Heart right ventricle (tissue), 16 donors: ENCODE data around the gene ABLIM2. TPM values are rescaled to one million over a fixed set of nuclear protein-coding genes. Genes with fewer than 3 reads are reported as not detected.

ENCODE experiments used
- ATAC-seq, 8 donors: fragments of 200-7000 bp; cut with Tn5 transposase; one replicate each; pipeline ENCODE4 v1.9.1; 2020; ENCODE audit warnings: mild to moderate bottlenecking in 8 of 8, moderate library complexity in 8 of 8, moderate number of reproducible peaks in 1 of 8
- DNase-seq, 2 donors: peaks; one replicate each; pipeline ENCODE4 v3.0.0-alpha.2; 2020
- H3K27ac ChIP-seq, 10 donors: fragments of 200-600 bp; sonication (generic) in 2 of 10; one replicate each; pipeline versions ENCODE4 v1.5.0 to v1.8.0; 2020 to 2022; ENCODE audit warnings: mild to moderate bottlenecking in 3 of 10
- H3K27me3 ChIP-seq, 7 donors: fragments of 200-600 bp; one replicate each; pipeline ENCODE4 v1.8.0; 2021 to 2022; ENCODE audit warnings: mild to moderate bottlenecking in 2 of 7
- H3K36me3 ChIP-seq, 9 donors: fragments of 200-600 bp; sonication (generic) in 1 of 9; one replicate each; pipeline versions ENCODE4 v1.5.0 to v1.8.0; 2020 to 2022; ENCODE audit warnings: mild to moderate bottlenecking in 2 of 9
- H3K4me1 ChIP-seq, 9 donors: fragments of 200-600 bp; sonication (generic) in 1 of 9; one replicate each; pipeline versions ENCODE4 v1.5.0 to v1.8.0; 2020 to 2022; ENCODE audit warnings: mild to moderate bottlenecking in 4 of 9
- H3K4me3 ChIP-seq, 10 donors: fragments of 200-600 bp; sonication (generic) in 2 of 10; one replicate each; pipeline versions ENCODE4 v1.5.0 to v1.8.0; 2020 to 2022; ENCODE audit warnings: mild to moderate bottlenecking in 7 of 10, moderate library complexity in 2 of 10
- H3K9me3 ChIP-seq, 11 donors: fragments of 200-600 bp in 10 of 11; sonication (generic) in 2 of 11; one replicate each; pipeline versions ENCODE4 v1.5.0 to v1.8.0; 2013 to 2022; ENCODE audit warnings: mild to moderate bottlenecking in 2 of 11, control low read depth in 1 of 11, moderate library complexity in 1 of 11
- CTCF ChIP-seq, 9 donors: fragments of 200-600 bp; sonication (generic) in 2 of 9; IDR thresholded peaks; one replicate each; pipeline versions ENCODE4 v1.5.0 to v1.8.0; 2021 to 2022; ENCODE audit warnings: antibody characterized with exemption in 9 of 9, mild to moderate bottlenecking in 5 of 9, moderate library complexity in 1 of 9
- WGBS, 2 donors: extraction: QIAGEN DNeasy Blood & Tissue Kit; methylation state at CpG; one replicate each; pipeline ENCODE4 v1.1.7; 2013; ENCODE audit warnings: inconsistent platforms in 1 of 2; 5-methylcytosine and 5-hydroxymethylcytosine counted together
- intact Hi-C, 10 donors: fragments of 100-400 bp; cut with DNase I; formaldehyde crosslinking; loops; one replicate each; pipeline versions ENCODE4 v1.11.1 to v1.14.2; 2022
- polyA plus RNA-seq, 2 donors: library from polyadenylated mRNA; stranded (reverse); fragments of 200-250 nt; gene quantifications; one replicate each; pipeline ENCODE4 v1.2.3, GENCODE V29; 2013
- total RNA-seq, 10 donors: library from RNA; stranded (reverse); fragmentation: NEBNext Ultra II Directional in 3 of 10; extraction: Animal tissue kit (Norgen Biotek cat#: 25700) in 3 of 10; gene quantifications; one replicate each; pipeline versions ENCODE4 v1.2.1 to v1.2.4, GENCODE V29; 2021 to 2023
- donor health status: Arrhythmogenic right ventricular cardiomyopathy.
- donor health status: ischemic (EF 13 %, LVEDD 7.1; RV severe dilation, severe dysfunction).
- donor health status: healthy with polysubstance abuse.
- donor health status: DM: no; HTN: yes; CAD: no.
- donor health status: DM: no; HTN: no; CAD: no.
- donor health status: ischemic (EF 25% LVEDD 6.9; RV normal size, moderate dysfunction).
- donor health status: ischemic (EF 25% LVEDD 5.7; RV mildly dilated, moderate dysfunction).
- donor health status: healthy.
- donor health status: DM: yes; HTN: yes; CAD: no.
- donor health status: Ischemic cardiomyopathy.
- donor health status: ischemic (EF 35%, LVEDD 5.7; RV mildly dilated, moderate dysfunction).
- donor health status: nonischemic (EF 11% LVEDD 7.7; RV severe dilation, severe dysfunction).
- donor health status: DM: yes; HTN: yes; CAD: no.
- donor health status: PGD.
- donor health status: ischemic (EF 29% LVEDD 5.4; RV normal size, mild dysfunction).
- donor health status: nonischemic (EF 23%, LVEDD 6.1; RV moderate dilation, normal function).

ABLIM2 gene
- total and polyA plus RNA-seq, 12 donors, result 7.2 to 27.8 (median 17.6) TPM

GRCh38 chr4:8028884-8029568 is 129.6 kb downstream of the ABLIM2 start:
- H3K27ac ChIP-seq, result no peak overlapping the region
- 70 to 77% methylated on average over 20 of the region's 20 CpGs for WGBS, 2 donors
- no peaks in the 10 kb centered on the region for H3K9me3 ChIP-seq
- no peak overlapping the region for H3K4me3 ChIP-seq
- peaks cover 0 to 3% (median 0%) of the 10 kb centered on the region in 9 donors for H3K4me1 ChIP-seq
- H3K36me3 ChIP-seq, result no peaks in the 10 kb centered on the region
- ATAC-seq (no peak), DNase-seq (no peak)
- H3K27me3 ChIP-seq, result no peaks in the 10 kb centered on the region
- no peak for TF ChIP-seq CTCF (IDR thresholded peaks at IDR 0.05)
- intact Hi-C loops, result no loop called here

GRCh38 chr4:8028368-8028767 is 130.2 kb downstream of the ABLIM2 start:
- H3K27ac ChIP-seq, result no peak overlapping the region
- H3K4me3 ChIP-seq, result no peak overlapping the region
- 94% methylated on average over 2 of the region's 2 CpGs for WGBS, 2 donors
- no peak for TF ChIP-seq CTCF (IDR thresholded peaks at IDR 0.05)
- ATAC-seq, result no peak
- DNase-seq, result no peak
- H3K27me3 ChIP-seq, result no peaks in the 10 kb centered on the region
- H3K4me1 ChIP-seq, result peaks cover 0 to 3% (median 0%) of the 10 kb centered on the region in 9 donors
- H3K9me3 ChIP-seq, result no peaks in the 10 kb centered on the region
- intact Hi-C loops, result no loop called here
- no peaks in the 10 kb centered on the region for H3K36me3 ChIP-seq

GRCh38 chr4:8026453-8026852 is 132.2 kb downstream of the ABLIM2 start:
- Histone ChIP-seq H3K27ac (no peak overlapping the region), H3K27me3 (no peaks in the 10 kb centered on the region), H3K36me3 (no peaks in the 10 kb centered on the region), H3K9me3 (no peaks in the 10 kb centered on the region), H3K4me1 (peaks cover 0 to 3% (median 0%) of the 10 kb centered on the region in 9 donors), H3K4me3 (no peak overlapping the region)
- intact Hi-C loops, result no loop called here
- 78 to 85% methylated on average over 3 of the region's 3 CpGs for WGBS, 2 donors
- TF ChIP-seq CTCF (IDR thresholded peaks at IDR 0.05), result no peak
- no peak for ATAC-seq
- DNase-seq, result no peak

GRCh38 chr4:8025668-8026067 is 132.9 kb downstream of the ABLIM2 start:
- Histone ChIP-seq H3K27me3 (no peaks in the 10 kb centered on the region), H3K9me3 (no peaks in the 10 kb centered on the region), H3K4me3 (no peak overlapping the region), H3K36me3 (no peaks in the 10 kb centered on the region), H3K4me1 (peaks cover 0 to 3% (median 0%) of the 10 kb centered on the region in 9 donors), H3K27ac (no peak overlapping the region)
- TF ChIP-seq CTCF (IDR thresholded peaks at IDR 0.05), result no peak
- ATAC-seq (no peak), DNase-seq (no peak)
- intact Hi-C loops, result no loop called here
- 93 to 95% methylated on average over 8 to 9 of the region's 9 CpGs for WGBS, 2 donors
